HEK293 (cell line): ENCODE results near the gene OGFRL1.

Experiments
- BCL11A ChIP-seq: fragments of 450-650 bp; formaldehyde crosslinking; IDR thresholded peaks from 2 replicates; pipeline ENCODE4 v1.5.1; 2016; ENCODE audit warnings: low read depth, missing biosample characterization, missing genetic modification characterization
- HIC1 ChIP-seq: fragments of 450-650 bp; formaldehyde crosslinking; IDR thresholded peaks from 2 replicates; pipeline ENCODE4 v1.5.1; 2016; ENCODE audit warnings: missing biosample characterization, missing genetic modification characterization
- HOXA7 ChIP-seq: sonication (generic); formaldehyde crosslinking; IDR thresholded peaks from 2 replicates; pipeline ENCODE4 v1.8.1; 2022; ENCODE audit warnings: missing genetic modification reagents, borderline replicate concordance
- REST ChIP-seq: fragments of 450-650 bp; formaldehyde crosslinking; IDR thresholded peaks from 2 replicates; pipeline ENCODE4 v1.5.1; 2016; ENCODE audit warnings: missing biosample characterization, missing genetic modification characterization
- ZBTB20 ChIP-seq: fragments of 450-650 bp; formaldehyde crosslinking; IDR thresholded peaks from 2 replicates; pipeline ENCODE4 v1.5.1; 2016; ENCODE audit warnings: missing biosample characterization, missing genetic modification characterization
- ZNF239 ChIP-seq: fragments of 450-650 bp; formaldehyde crosslinking; IDR thresholded peaks from 2 replicates; pipeline ENCODE4 v1.5.1; 2016; ENCODE audit warnings: missing biosample characterization, missing genetic modification characterization
- ZNF274 ChIP-seq, 2 experiments: fragments of 200-500 bp in 1 of 2; fragments of 450-650 bp in 1 of 2; sonication (Bioruptor generic) in 1 of 2; formaldehyde crosslinking in 1 of 2; IDR thresholded peaks; 2 replicates each; pipeline versions ENCODE4 v1.5.1 to v1.6.1; 2014 to 2016; ENCODE audit warnings: borderline replicate concordance in 1 of 2, inconsistent platforms in 1 of 2, low read length in 1 of 2, missing biosample characterization in 1 of 2, missing genetic modification characterization in 1 of 2
- TF ChIP-seq, protein P1 (sequence below): fragments of 450-650 bp; formaldehyde crosslinking; IDR thresholded peaks from 2 replicates; pipeline ENCODE4 v1.5.1; 2016; ENCODE audit warnings: missing biosample characterization, missing genetic modification characterization
- TF ChIP-seq, protein P2 (sequence below): fragments of 450-650 bp; formaldehyde crosslinking; IDR thresholded peaks from 2 replicates; pipeline ENCODE4 v1.5.1; 2016; ENCODE audit warnings: missing biosample characterization, missing genetic modification characterization

GRCh38 chr6:71312089-71312488 is 23.5 kb downstream of the OGFRL1 start:
- TF ChIP-seq ZNF239 (tag by site-specific recombination) (no peak), HIC1 (tag by site-specific recombination) (no peak), ZNF274 (IDR thresholded peaks at IDR 0.05; ENCODE audit: low read length) (no peak), ZNF274 (tag by site-specific recombination; IDR thresholded peaks at IDR 0.05; ENCODE audit: borderline replicate concordance) (no peak), BCL11A (tag by site-specific recombination) (no peak), REST (tag by site-specific recombination) (no peak), HOXA7 (CRISPR knock-in tag) (no peak), ZBTB20 (no peak)
- TF ChIP-seq, protein P1, sequence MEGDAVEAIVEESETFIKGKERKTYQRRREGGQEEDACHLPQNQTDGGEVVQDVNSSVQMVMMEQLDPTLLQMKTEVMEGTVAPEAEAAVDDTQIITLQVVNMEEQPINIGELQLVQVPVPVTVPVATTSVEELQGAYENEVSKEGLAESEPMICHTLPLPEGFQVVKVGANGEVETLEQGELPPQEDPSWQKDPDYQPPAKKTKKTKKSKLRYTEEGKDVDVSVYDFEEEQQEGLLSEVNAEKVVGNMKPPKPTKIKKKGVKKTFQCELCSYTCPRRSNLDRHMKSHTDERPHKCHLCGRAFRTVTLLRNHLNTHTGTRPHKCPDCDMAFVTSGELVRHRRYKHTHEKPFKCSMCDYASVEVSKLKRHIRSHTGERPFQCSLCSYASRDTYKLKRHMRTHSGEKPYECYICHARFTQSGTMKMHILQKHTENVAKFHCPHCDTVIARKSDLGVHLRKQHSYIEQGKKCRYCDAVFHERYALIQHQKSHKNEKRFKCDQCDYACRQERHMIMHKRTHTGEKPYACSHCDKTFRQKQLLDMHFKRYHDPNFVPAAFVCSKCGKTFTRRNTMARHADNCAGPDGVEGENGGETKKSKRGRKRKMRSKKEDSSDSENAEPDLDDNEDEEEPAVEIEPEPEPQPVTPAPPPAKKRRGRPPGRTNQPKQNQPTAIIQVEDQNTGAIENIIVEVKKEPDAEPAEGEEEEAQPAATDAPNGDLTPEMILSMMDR (tag by site-specific recombination) = no peak
- TF ChIP-seq, protein P2, sequence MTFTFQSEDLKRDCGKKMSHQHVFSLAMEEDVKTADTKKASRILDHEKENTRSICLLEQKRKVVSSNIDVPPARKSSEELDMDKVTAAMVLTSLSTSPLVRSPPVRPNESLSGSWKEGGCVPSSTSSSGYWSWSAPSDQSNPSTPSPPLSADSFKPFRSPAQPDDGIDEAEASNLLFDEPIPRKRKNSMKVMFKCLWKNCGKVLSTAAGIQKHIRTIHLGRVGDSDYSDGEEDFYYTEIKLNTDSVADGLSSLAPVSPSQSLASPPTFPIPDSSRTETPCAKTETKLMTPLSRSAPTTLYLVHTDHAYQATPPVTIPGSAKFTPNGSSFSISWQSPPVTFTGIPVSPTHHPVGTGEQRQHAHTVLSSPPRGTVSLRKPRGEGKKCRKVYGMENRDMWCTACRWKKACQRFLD (tag by site-specific recombination) = no peak
